Measurements from ENCODE around the gene BATF3. TPM values are rescaled to one million over a fixed set of nuclear protein-coding genes. Genes with fewer than 3 reads are reported as not detected.

Gene BATF3
- total RNA-seq, 1 donor from 2014 or later = 89.8 TPM

DNA sequence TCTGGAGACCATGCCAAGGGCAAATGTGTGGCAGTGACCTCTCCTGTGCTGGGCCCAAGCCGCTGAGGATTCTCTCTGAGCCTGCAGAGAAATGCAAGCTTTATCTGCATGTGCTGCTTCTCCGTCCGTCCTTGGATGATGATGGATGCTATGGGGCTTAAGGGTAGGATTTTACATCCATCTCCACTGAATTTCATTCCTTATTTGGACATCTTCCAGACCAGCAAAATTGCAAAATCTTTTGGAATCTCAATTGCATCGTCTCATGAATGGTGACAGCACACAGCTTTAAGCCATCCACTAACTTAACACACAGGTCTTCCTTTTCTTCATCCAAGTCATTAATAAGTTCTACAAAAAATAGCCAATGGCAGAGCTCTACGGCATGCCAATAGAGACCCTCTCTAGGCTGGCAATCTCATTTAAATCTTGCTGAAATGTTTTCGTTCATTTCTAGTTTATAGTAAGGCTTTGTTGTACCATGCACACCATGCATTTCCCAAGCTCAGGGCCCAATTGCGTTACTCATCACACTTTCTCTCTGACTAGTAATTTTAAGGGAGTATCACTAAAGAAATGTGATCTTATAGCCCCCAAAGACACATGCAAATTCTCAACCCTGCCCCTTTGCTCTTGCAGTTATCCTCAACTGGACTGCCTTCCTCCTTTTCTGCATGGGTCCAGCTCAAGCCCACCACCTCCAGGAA is 11.1 kb downstream of the BATF3 start:
- peaks cover 21% of the 10 kb centered on the region for H3K4me1 Mint-ChIP-seq (ENCODE audit: low read depth)

DNA sequence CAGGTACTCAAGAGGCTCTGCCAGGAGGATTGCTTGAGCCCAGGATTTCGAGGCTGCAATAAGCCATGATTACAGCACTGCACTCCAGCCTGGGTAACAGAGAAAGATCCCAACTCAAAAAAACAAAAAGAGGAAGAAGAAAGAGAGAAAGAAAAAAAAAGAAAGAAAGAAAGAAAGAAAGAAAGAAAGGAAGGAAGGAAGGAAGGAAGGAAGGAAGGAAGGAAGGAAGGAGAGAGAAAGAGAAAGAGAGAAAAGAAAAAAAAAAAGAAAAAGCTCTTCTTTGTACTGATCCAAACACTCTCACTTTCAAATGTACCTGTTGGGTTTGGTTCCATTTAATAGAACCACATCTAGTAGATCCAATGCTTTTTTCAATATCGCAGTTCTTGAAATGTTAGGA is 11.8 kb downstream of the BATF3 start:
- intact Hi-C loops (cut with micrococcal nuclease) = no loop called here
- peaks cover 28% of the 10 kb centered on the region for H3K4me1 Mint-ChIP-seq (ENCODE audit: low read depth)
- no peak overlapping the region for H3K4me3 Mint-ChIP-seq
- H3K27ac Mint-ChIP-seq = no peak overlapping the region
- H3K27me3 Mint-ChIP-seq (ENCODE audit: insufficient read depth) = no peaks in the 10 kb centered on the region
- no peak for DNase-seq (ENCODE audit: low spot score)
- peaks cover 19% of the 10 kb centered on the region for H3K36me3 Mint-ChIP-seq (ENCODE audit: low read depth)
- H3K9me3 Mint-ChIP-seq = no peaks in the 10 kb centered on the region

More for the DNA sequence above, 11.1 kb downstream of the BATF3 start:
- Mint-ChIP-seq H3K9me3 (no peaks in the 10 kb centered on the region), H3K27me3 (ENCODE audit: insufficient read depth) (no peaks in the 10 kb centered on the region), H3K4me3 (no peak overlapping the region), H3K27ac (no peak overlapping the region), H3K36me3 (ENCODE audit: low read depth) (peaks cover 21% of the 10 kb centered on the region)
- DNase-seq (ENCODE audit: low spot score) = no peak
- intact Hi-C loops (cut with micrococcal nuclease) = no loop called here

- intact Hi-C loops (cut with micrococcal nuclease) = no loop called here
- no peaks in the 10 kb centered on the region for H3K27me3 Mint-ChIP-seq (ENCODE audit: insufficient read depth)
- H3K9me3 Mint-ChIP-seq = no peaks in the 10 kb centered on the region
- DNase-seq (ENCODE audit: low spot score) = no peak
- H3K4me1 Mint-ChIP-seq (ENCODE audit: low read depth) = peaks cover 38% of the 10 kb centered on the region
- peaks cover 21% of the 10 kb centered on the region for H3K36me3 Mint-ChIP-seq (ENCODE audit: low read depth)
- H3K4me3 Mint-ChIP-seq = no peak overlapping the region
- H3K27ac Mint-ChIP-seq = no peak overlapping the region
Observed at GRCh38 chr1:212686591-212686990, 13.0 kb downstream of the BATF3 start.

DNA sequence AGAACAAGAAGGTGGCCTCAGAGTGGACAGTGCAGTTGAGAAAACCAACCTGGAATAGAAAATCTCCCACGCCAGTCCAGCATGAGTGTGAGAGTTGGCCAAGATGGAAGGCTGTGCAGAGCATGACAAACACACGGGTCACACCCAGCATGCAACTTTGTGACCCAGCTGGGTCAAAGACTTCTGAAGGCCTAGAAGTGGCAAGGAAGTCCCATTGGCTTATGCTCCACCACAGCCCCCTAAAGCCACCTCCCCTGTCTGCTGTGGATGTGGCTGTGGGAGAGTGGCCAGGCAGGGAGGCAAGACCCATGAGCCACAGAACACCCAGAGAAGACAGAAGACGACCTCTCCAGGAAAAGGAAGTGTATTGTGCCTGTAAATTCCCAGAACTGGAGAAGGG is 13.6 kb downstream of the BATF3 start:
- H3K9me3 Mint-ChIP-seq = no peaks in the 10 kb centered on the region
- H3K36me3 Mint-ChIP-seq (ENCODE audit: low read depth) = peaks cover 21% of the 10 kb centered on the region
- DNase-seq (ENCODE audit: low spot score) = no peak
- H3K4me3 Mint-ChIP-seq = no peak overlapping the region
- peaks cover 41% of the 10 kb centered on the region for H3K4me1 Mint-ChIP-seq (ENCODE audit: low read depth)
- no peak overlapping the region for H3K27ac Mint-ChIP-seq
- intact Hi-C loops (cut with micrococcal nuclease) = no loop called here
- H3K27me3 Mint-ChIP-seq (ENCODE audit: insufficient read depth) = no peaks in the 10 kb centered on the region

GRCh38 chr1:212685429-212685828 is 14.2 kb downstream of the BATF3 start:
- Mint-ChIP-seq H3K27ac (no peak overlapping the region), H3K36me3 (ENCODE audit: low read depth) (peaks cover 21% of the 10 kb centered on the region), H3K4me3 (no peak overlapping the region), H3K4me1 (ENCODE audit: low read depth) (peaks cover 48% of the 10 kb centered on the region), H3K9me3 (no peaks in the 10 kb centered on the region), H3K27me3 (ENCODE audit: insufficient read depth) (no peaks in the 10 kb centered on the region)
- no peak for DNase-seq (ENCODE audit: low spot score)
- intact Hi-C loops (cut with micrococcal nuclease) = no loop called here

DNA sequence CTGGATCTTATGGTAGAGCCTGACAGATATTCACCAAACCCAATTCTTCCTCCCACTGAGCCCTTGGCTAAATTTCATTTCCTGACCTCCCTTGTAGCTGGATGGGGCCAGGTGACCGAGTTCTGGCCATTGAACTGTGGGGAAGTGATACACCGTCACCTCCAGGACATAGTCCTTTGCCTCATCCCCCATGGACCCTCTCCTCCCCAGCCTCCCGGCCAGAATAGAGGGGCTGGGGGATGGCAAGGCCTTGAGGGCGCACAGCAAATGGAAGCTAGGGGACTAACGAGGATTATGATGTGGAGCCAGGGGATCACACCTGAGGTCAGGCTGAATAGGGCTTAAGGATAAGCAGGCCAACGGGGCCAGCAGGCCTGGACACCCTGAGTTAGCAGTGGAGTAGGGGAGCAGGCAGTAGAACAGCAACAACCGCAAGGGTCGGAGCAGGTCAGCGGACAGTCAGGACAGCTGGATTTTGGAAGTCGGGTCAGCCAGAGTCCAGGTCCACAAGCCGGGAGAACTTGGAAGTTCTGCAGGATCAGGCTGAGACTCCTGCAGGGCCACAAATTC is 15.0 kb downstream of the BATF3 start:
- Mint-ChIP-seq H3K4me1 (ENCODE audit: low read depth) (peaks cover 54% of the 10 kb centered on the region), H3K9me3 (no peaks in the 10 kb centered on the region), H3K36me3 (ENCODE audit: low read depth) (peaks cover 21% of the 10 kb centered on the region), H3K27me3 (ENCODE audit: insufficient read depth) (no peaks in the 10 kb centered on the region), H3K27ac (no peak overlapping the region), H3K4me3 (no peak overlapping the region)
- intact Hi-C loops (cut with micrococcal nuclease) = no loop called here
- no peak for DNase-seq (ENCODE audit: low spot score)

DNA sequence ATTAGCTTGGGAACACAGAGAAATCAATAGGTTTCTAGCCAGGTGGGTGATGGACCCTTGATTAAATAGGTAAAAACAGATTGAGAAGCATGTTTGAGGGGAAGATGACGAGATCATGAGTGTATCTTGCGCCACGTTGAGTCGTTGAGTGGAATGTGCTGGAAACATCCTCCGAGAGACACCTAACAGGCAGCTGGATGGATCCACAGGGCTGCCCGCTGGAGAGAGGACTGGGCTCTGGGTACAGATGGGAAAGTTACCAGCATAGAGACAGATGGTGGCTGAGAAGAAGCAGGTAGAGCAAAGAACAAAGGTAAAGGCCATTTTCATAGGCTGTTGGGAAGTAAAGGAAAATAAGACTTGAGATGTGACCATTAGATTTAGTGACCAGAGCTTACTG is 15.6 kb downstream of the BATF3 start:
- no peak overlapping the region for H3K4me3 Mint-ChIP-seq

GRCh38 chr1:212683357-212683722 is 16.3 kb downstream of the BATF3 start:
- Mint-ChIP-seq H3K4me3 (peak overlapping the region; percentile 35), H3K4me1 (ENCODE audit: low read depth) (peaks cover 65% of the 10 kb centered on the region), H3K27ac (peak overlapping the region; percentile 78), H3K36me3 (ENCODE audit: low read depth) (peaks cover 21% of the 10 kb centered on the region), H3K9me3 (no peaks in the 10 kb centered on the region), H3K27me3 (ENCODE audit: insufficient read depth) (no peaks in the 10 kb centered on the region)
- intact Hi-C loops (cut with micrococcal nuclease) = no loop called here
- peak; percentile 34 for DNase-seq (ENCODE audit: low spot score)

More for the DNA sequence above, 15.6 kb downstream of the BATF3 start:
- Mint-ChIP-seq H3K27me3 (ENCODE audit: insufficient read depth) (no peaks in the 10 kb centered on the region), H3K9me3 (no peaks in the 10 kb centered on the region), H3K4me1 (ENCODE audit: low read depth) (peaks cover 59% of the 10 kb centered on the region), H3K27ac (peak overlapping the region; percentile 49), H3K36me3 (ENCODE audit: low read depth) (peaks cover 21% of the 10 kb centered on the region)
- intact Hi-C loops (cut with micrococcal nuclease) = no loop called here
- DNase-seq (ENCODE audit: low spot score) = no peak

DNA sequence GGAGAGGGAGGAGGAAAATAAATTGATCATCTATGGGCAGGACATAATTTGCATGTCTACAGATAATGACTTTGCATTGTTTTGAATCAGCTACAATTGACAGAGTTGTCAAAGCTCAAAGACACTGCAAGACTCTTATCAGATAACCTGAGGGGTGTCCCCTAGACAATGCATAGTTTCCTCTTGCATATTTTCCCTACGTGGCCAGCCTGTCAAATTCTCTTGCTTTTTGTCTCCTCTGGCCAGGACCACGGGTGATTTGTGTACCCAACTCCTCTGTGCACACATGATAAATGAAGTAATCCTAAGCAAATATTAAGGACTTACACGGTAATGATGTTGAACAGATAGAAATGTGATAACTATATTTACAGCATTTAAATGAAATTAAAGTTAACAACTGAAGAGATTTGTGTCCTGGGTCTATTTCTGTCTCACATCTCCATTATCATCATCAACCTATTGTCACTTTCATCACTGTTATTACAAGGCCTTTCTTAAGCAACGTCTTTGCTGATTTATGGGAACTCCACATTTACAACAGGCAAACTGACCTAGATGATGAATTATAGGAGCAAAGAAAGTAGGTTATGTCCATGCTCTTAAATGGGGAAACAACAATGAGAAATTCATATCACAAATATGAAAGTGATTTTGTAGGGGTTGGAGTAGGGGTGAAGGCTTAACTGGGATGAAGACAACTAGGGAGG is 18.8 kb downstream of the BATF3 start:
- H3K27ac Mint-ChIP-seq = peak overlapping the region; percentile 58
- H3K27me3 Mint-ChIP-seq (ENCODE audit: insufficient read depth) = no peaks in the 10 kb centered on the region
- no peak overlapping the region for H3K4me3 Mint-ChIP-seq
- peaks cover 63% of the 10 kb centered on the region for H3K4me1 Mint-ChIP-seq (ENCODE audit: low read depth)
- peaks cover 13% of the 10 kb centered on the region for H3K36me3 Mint-ChIP-seq (ENCODE audit: low read depth)
- no peaks in the 10 kb centered on the region for H3K9me3 Mint-ChIP-seq
- DNase-seq (ENCODE audit: low spot score) = no peak
- intact Hi-C loops (cut with micrococcal nuclease) = no loop called here

- intact Hi-C loops (cut with micrococcal nuclease) = loop anchor here (1.0 to 2.0 kb wide), 6 partner anchors 14 to 91 kb away; partner anchors contain the start of genes ATF3 and BATF3
- no peak overlapping the region for H3K4me3 Mint-ChIP-seq
- no peaks in the 10 kb centered on the region for H3K27me3 Mint-ChIP-seq (ENCODE audit: insufficient read depth)
- peaks cover 2% of the 10 kb centered on the region for H3K36me3 Mint-ChIP-seq (ENCODE audit: low read depth)
- H3K27ac Mint-ChIP-seq = peak overlapping the region; percentile 75
- DNase-seq (ENCODE audit: low spot score) = no peak
- H3K4me1 Mint-ChIP-seq (ENCODE audit: low read depth) = peaks cover 55% of the 10 kb centered on the region
- H3K9me3 Mint-ChIP-seq = no peaks in the 10 kb centered on the region
Observed at GRCh38 chr1:212678456-212679410, 20.9 kb downstream of the BATF3 start.

- Mint-ChIP-seq H3K4me1 (ENCODE audit: low read depth) (peaks cover 44% of the 10 kb centered on the region), H3K4me3 (no peak overlapping the region), H3K27me3 (ENCODE audit: insufficient read depth) (no peaks in the 10 kb centered on the region), H3K9me3 (no peaks in the 10 kb centered on the region), H3K36me3 (ENCODE audit: low read depth) (peaks cover 2% of the 10 kb centered on the region), H3K27ac (peak overlapping the region; percentile 50)
- intact Hi-C loops (cut with micrococcal nuclease) = no loop called here
- no peak for DNase-seq (ENCODE audit: low spot score)
Observed at GRCh38 chr1:212677573-212677972, 22.1 kb downstream of the BATF3 start.

DNA sequence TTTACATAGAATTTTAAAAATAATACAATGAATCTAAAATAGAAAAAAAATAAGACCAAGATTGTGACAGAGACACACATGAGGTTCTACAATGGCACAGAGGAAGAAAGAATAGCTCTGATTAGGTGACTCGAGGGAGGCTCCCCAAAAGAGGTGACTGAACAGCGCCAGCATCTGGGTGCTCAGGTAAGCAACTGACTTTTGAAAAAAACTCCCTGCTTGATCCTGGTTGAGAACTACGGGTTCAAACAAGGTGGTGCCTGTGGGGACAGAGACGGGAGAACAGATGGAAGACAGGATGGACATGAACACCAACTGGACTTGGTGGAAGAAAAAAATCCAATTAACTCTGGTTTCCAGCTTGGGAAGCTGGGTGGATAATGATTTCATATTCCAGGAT is 22.5 kb downstream of the BATF3 start:
- H3K36me3 Mint-ChIP-seq (ENCODE audit: low read depth) = peaks cover 2% of the 10 kb centered on the region
- intact Hi-C loops (cut with micrococcal nuclease) = no loop called here
- H3K4me3 Mint-ChIP-seq = no peak overlapping the region
- H3K9me3 Mint-ChIP-seq = no peaks in the 10 kb centered on the region
- no peak for DNase-seq (ENCODE audit: low spot score)
- peak overlapping the region; percentile 59 for H3K27ac Mint-ChIP-seq
- no peaks in the 10 kb centered on the region for H3K27me3 Mint-ChIP-seq (ENCODE audit: insufficient read depth)
- peaks cover 39% of the 10 kb centered on the region for H3K4me1 Mint-ChIP-seq (ENCODE audit: low read depth)

Data from activated T-helper 1 cell treated with anti-CD3 and anti-CD28 coated beads, Interleukin-12 subunit alpha, Interleukin-12 subunit beta, Interleukin-2, Interleukin-4 antibody, amounts not matched to agents 30 ng/mL and 10 ng/mL and 1 ng/mL, durations not matched to agents 14 hours and 24 hours and 36 hours (primary cell).